GDM1 (cell line): Measurements from ENCODE around the gene CEBPZOS.

Experiments used
- DNase-seq: peaks from one replicate; lab custom pipeline; 2025; lab: John Stamatoyannopoulos, UW

Gene CEBPZOS

GRCh38 chr2:37196320-37197195, at the start of gene CEBPZOS:
TSS of gene CEBPZOS (plus strand) at chr2:37196496. CDS start at chr2:37199705, 3,209 bp downstream.
- DNase-seq: peak; percentile 69

DNA sequence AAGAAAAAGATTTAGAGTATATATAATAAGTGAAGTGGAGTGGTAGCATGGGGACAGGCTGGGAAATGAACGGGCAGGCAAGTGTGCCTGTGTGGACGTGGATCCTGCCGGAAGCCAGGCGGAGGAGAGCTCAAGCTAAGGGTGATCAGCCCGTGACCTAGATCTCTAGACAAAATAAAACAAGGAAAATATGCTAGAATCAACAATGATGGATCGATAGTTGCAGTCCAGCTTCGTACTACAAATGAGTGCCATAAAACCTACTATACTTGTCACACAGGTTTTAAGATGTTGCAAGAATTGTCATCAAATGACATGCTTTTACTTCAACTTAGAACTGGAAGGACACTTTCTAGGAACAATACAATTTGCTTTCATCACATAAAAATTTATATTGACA, 48.0 kb upstream of the CEBPZOS start:
- no peak for DNase-seq

GRCh38 chr2:37149626-37150322, 46.5 kb upstream of the CEBPZOS start:
- no peak for DNase-seq

- no peak for DNase-seq
Measured at GRCh38 chr2:37153224-37153623, 43.1 kb upstream of the CEBPZOS start.

DNA sequence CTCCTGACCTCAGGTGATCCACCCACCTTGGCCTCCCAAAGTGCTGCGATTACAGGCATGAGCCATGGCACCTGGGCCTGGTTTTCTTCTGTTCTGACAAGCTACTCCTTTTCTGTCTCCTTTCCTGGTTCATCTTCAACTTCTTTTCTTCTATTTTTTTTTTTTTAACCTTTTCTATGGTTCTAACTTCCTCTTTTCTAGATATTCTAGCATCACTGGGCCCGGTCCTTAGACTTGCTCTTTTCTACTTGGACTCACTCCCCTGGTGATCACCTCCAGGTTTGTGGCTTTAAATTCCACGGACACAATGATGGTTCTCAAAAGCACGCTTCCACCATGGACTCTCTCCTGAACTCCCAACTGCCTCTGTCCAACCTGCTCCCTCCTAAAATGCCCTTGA, 41.5 kb upstream of the CEBPZOS start:
- DNase-seq: no peak

DNA sequence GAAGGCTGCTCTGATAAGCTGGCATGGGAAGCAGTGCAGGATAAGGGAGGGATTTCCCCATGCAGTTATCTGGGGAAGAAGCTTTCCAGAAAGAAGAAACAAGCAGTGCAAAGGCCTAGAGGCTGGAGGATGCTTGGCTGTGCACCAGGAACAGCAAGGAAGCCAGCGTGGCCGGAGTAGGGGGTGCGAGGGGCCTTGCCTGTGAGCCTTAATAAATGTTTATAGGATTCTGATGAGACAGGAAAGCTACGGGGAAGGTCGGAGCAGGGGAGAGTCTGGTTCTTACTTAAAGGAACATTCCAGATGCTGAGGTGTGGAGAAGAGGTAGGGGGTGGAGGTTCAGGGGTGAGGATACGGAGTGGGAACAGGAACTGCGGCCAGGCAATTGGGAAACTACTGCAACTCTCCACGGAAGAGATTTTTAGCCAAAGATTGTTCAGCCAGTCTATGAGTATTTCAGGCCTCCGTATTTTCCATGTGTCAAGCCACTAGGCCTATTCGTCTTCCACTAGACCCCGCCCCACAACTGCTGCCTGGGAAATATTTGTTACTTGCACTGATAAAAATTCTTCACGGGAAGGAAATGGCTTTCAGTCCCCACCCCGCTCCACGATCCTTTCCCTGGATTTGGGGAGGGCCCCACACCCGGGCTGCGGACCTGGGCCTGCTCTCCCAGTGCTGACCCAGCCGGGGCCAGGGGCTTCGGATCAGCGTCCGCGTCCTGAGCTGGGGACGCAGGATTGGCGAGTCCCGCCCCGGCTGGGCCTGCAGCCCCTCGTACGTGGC, 40.0 kb upstream of the CEBPZOS start:
- no peak for DNase-seq

GRCh38 chr2:37156857-37157714, 39.2 kb upstream of the CEBPZOS start, which contains the start of gene EIF2AK2:
TSS of gene EIF2AK2 (minus strand) at chr2:37156980. CDS start at chr2:37147806, 9,174 bp downstream.
- DNase-seq: peak; percentile 73

- DNase-seq: no peak
Measured at GRCh38 chr2:37164757-37165156, 31.5 kb upstream of the CEBPZOS start.

- no peak for DNase-seq
Measured at GRCh38 chr2:37167636-37168180, 28.6 kb upstream of the CEBPZOS start.

DNA sequence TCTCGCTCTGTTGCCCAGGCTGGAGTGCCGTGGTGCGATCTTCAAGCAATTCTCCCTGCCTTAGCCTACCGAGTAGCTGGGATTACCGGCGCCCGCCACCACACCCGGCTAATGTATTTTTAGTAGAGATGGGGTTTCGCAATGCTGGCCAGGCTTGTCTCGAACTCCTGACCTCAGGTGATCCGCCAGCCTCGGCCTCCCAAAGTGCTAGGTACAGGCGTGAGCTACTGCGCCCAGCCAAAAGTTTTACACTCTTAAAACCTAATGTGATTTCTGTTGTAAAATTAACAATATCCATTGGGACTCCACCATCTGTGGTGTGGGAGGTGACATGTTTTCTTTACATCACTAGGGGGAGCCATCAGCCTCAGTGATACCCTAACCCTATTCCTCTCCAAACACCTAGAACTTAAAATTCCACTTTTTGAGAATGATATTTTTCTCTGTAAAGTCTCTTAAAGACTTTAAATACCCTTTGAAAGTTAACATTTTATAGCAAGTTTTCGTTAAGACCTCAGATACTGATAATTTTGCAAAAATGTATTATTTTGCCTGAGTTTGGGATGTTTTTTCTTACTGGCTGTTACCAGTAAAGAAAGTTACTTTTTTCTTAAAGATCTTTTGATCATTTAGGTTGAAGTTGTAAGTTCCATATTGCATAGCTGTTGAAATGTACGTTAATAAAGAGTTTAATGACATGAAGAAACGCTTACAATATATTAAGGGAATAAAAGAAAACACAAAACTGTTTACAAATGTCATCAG, 27.9 kb upstream of the CEBPZOS start:
- DNase-seq: peak; percentile 1

GRCh38 chr2:37171624-37171950, 24.7 kb upstream of the CEBPZOS start:
- DNase-seq: no peak

GRCh38 chr2:37173741-37174140, 22.6 kb upstream of the CEBPZOS start:
- DNase-seq: no peak

GRCh38 chr2:37180006-37180639, 16.2 kb upstream of the CEBPZOS start:
- no peak for DNase-seq

DNA sequence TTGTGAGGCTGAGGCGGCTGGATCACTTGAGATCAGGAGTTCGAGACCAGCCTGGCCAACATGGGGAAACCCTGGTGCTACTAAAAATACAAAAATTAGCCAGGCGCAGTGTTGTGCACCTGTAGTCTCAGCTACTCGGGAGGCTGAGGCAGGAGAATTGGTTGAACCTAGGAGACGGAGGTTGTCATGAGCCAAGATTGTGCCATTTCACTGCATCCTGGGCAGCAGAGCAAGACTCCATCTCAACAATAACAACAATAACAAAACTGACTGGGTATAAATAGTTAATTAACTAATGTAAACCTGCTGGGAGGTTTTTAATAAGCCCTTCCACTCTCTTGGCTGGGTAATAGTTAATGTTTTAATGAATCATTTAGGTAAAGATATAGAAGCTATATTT, 15.7 kb upstream of the CEBPZOS start:
- no peak for DNase-seq

DNA sequence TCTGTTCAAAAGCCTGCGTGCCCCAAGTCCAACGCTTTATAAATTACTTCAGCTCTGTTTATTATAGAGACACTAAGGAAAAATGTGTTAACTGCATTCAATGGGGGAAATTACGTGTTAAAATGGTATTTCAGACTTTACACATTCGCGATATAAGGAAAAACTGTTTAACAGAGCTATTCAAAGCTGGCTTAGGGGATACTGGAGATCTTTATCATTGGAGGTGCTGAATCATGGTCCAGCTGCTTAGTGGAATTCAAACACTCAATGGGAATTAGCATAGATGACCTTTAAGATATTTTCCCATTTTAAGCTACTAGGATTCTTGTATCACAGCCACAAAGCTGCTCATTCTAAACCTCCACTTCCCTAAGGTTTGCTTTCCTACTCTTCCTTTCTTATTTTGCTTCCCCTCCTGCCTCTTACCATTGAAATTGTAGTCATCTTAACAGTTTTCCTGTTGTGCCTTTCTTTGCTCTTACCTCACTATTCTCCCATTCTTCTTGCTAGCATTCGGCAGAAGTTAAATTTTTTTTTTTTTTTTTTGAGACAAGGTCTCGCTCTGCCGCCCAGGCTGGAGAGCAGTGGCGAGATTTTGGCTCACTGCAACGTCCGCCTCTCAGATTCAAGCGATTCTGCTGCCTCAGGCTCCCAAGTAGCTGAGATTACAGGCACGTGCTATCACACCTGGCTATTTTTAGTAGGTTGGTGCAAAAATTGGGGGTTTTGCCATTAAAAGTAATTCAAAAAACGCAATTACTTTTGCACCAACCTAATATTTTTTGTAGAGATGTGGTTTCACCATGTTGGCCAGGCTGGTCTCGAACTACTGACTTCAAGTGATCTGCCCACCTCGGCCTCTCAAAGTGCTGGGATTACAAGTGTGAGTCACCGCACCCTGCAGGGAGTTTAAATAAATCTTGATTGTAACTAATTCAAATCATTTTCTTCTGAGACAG, 14.3 kb upstream of the CEBPZOS start:
- no peak for DNase-seq

DNA sequence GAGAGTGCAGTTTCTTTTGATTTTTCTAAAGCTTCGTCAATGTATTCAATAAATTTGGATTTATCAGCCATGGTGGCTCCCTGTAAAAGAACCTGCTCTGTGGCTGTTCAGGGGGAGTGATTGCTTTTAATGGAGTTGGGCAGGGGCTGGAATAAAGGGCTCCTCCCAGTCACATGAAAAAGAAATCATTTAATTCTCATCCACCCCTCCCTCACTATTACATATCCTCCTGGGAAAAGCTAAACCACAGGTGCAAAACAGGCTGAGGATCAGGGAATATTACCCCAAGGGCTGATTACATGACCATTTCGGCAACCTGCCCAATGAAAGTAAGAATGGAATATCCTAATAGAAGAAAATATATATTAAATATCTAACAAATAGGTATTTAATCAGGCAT, 7.7 kb upstream of the CEBPZOS start, which contains the start of gene SULT6B1:
SULT6B1 (minus strand) TSS at position 101 of the 400 bp plus-strand sequence; CDS start at position 71, 30 bp downstream.
- no peak for DNase-seq

GRCh38 chr2:37189452-37190153, 6.7 kb upstream of the CEBPZOS start:
- peak; percentile 3 for DNase-seq

- no peak for DNase-seq
Measured at GRCh38 chr2:37190290-37190689, 6.0 kb upstream of the CEBPZOS start.
